Hepatocyte (in vitro differentiated cells): ENCODE results near the gene RCBTB2. TPM values are rescaled to one million over a fixed set of nuclear protein-coding genes. Genes with fewer than 3 reads are reported as not detected.

Experiments used
- DNase-seq: peaks from one replicate; pipeline ENCODE4 v3.0.0-alpha.2; 2016; ENCODE audit warnings: low spot score
- H2AFZ ChIP-seq: fragments of 200-600 bp; sonication (generic); 2 replicates; pipeline ENCODE4 v1.6.0; 2016; ENCODE audit warnings: antibody characterized with exemption, mild to moderate bottlenecking
- H3K27ac ChIP-seq: fragments of 200-600 bp; sonication (generic); 2 replicates; pipeline ENCODE4 v1.5.1; 2016; ENCODE audit warnings: mild to moderate bottlenecking
- H3K27me3 ChIP-seq: fragments of 200-600 bp; sonication (generic); 2 replicates; pipeline ENCODE4 v1.6.1; 2016
- H3K36me3 ChIP-seq: fragments of 200-600 bp; sonication (generic); replicated peaks from 2 replicates; pipeline ENCODE4 v1.5.1; 2016; ENCODE audit warnings: low read depth; ENCODE audit not compliant: insufficient read depth
- H3K4me1 ChIP-seq: fragments of 200-600 bp; sonication (generic); 2 replicates; pipeline ENCODE4 v1.5.1; 2016; ENCODE audit warnings: mild to moderate bottlenecking, moderate library complexity; ENCODE audit not compliant: insufficient read depth
- H3K4me2 ChIP-seq: fragments of 200-600 bp; sonication (generic); 2 replicates; pipeline ENCODE4 v1.6.0; 2016
- H3K4me3 ChIP-seq: fragments of 200-600 bp; sonication (generic); 2 replicates; pipeline ENCODE4 v1.5.1; 2016; ENCODE audit warnings: mild to moderate bottlenecking
- H3K79me2 ChIP-seq: fragments of 200-600 bp; sonication (generic); 2 replicates; pipeline ENCODE4 v1.6.0; 2017; ENCODE audit warnings: mild to moderate bottlenecking
- H3K9me2 ChIP-seq: fragments of 200-600 bp; sonication (generic); replicated peaks from 2 replicates; pipeline ENCODE4 v1.6.0; 2017; ENCODE audit warnings: mild to moderate bottlenecking; ENCODE audit not compliant: insufficient read depth
- H3K9me3 ChIP-seq: fragments of 200-600 bp; sonication (generic); 2 replicates; pipeline ENCODE4 v1.5.1; 2016; ENCODE audit warnings: low read depth, mild to moderate bottlenecking
- H4K20me1 ChIP-seq: fragments of 200-600 bp; sonication (generic); 2 replicates; pipeline ENCODE4 v1.6.0; 2016; ENCODE audit warnings: mild to moderate bottlenecking; ENCODE audit not compliant: insufficient read depth, poor library complexity, severe bottlenecking
- EZH2 ChIP-seq: fragments of 200-600 bp; sonication (generic); IDR thresholded peaks from 2 replicates; pipeline ENCODE4 v1.6.1; 2016; ENCODE audit warnings: antibody characterized with exemption, mild to moderate bottlenecking, borderline replicate concordance
- EZH2phosphoT487 ChIP-seq: fragments of 200-600 bp; sonication (generic); IDR thresholded peaks from one replicate; pipeline ENCODE4 v1.6.1; 2018; ENCODE audit warnings: antibody characterized with exemption, mild to moderate bottlenecking, low read depth, moderate library complexity; ENCODE audit not compliant: unreplicated experiment, severe bottlenecking
- WGBS: methylation state at CpG from one replicate; pipeline ENCODE4 v1.1.6; 2016; ENCODE audit warnings: low lambda C conversion rate; ENCODE audit errors: missing lambda C conversion rate; 5-methylcytosine and 5-hydroxymethylcytosine counted together
- polyA plus RNA-seq: library from polyadenylated mRNA; unstranded; fragments of >200 nt; fragmentation: Nextera tagmentation; extraction: Ambion mirVana; gene quantifications from 2 replicates; pipeline ENCODE4 v1.2.1, GENCODE V29; 2016
- total RNA-seq: library from RNA; depleted of rRNA; stranded (reverse); fragments of >200 nt; gene quantifications from 2 replicates; pipeline ENCODE4 v1.2.3, GENCODE V29; 2014
- TF ChIP-seq, protein P1 (sequence below): fragments of 200-600 bp; sonication (generic); IDR thresholded peaks from 2 replicates; pipeline ENCODE4 v1.5.1; 2016; ENCODE audit warnings: antibody characterized with exemption, mild to moderate bottlenecking; ENCODE audit not compliant: poor library complexity

The RCBTB2 gene
- total and polyA plus RNA-seq, 2 experiments from 2014 or later = 8.8 to 12.2 TPM

DNA sequence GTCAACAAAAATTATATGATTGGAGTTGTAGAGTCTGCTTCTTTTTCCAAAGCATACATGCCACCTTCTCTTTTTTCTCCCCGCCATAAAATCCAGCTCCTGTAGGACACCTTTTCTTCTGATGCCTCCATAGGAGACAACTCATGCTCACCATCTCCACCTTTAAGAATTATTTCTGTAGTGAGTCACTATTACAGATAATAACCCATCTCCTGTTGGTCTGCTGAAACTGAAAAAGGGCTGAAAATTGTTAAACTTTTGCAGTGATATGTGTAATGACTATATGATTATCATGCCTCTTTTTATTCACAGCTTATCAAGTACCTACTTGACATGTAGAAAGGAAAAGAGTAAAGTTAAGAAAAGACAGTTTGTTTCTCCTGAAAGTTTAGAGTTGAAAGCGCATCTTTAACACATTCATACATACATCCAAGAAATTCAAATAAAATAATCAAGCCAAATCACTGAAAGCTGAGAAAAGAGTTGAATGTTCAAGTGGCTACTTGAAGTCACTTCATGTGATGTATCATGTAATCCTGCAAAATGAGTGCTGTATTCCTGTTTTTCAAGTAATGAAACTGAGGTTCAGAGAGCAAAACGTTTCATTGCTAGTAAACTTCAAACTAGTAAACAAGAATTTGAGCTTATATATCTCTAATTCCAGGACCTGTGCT, 84.5 kb downstream of the RCBTB2 start:
- no peak overlapping the region for H3K27ac ChIP-seq
- H3K79me2 ChIP-seq = peaks cover 17% of the 10 kb centered on the region
- TF ChIP-seq EZH2phosphoT487 (no peak), EZH2 (no peak)
- TF ChIP-seq, protein P1, sequence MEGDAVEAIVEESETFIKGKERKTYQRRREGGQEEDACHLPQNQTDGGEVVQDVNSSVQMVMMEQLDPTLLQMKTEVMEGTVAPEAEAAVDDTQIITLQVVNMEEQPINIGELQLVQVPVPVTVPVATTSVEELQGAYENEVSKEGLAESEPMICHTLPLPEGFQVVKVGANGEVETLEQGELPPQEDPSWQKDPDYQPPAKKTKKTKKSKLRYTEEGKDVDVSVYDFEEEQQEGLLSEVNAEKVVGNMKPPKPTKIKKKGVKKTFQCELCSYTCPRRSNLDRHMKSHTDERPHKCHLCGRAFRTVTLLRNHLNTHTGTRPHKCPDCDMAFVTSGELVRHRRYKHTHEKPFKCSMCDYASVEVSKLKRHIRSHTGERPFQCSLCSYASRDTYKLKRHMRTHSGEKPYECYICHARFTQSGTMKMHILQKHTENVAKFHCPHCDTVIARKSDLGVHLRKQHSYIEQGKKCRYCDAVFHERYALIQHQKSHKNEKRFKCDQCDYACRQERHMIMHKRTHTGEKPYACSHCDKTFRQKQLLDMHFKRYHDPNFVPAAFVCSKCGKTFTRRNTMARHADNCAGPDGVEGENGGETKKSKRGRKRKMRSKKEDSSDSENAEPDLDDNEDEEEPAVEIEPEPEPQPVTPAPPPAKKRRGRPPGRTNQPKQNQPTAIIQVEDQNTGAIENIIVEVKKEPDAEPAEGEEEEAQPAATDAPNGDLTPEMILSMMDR = no peak
- no peaks in the 10 kb centered on the region for H3K27me3 ChIP-seq
- WGBS = 79% methylated on average over 3 of the region's 3 CpGs
- H2AFZ ChIP-seq = no peak overlapping the region
- H3K36me3 ChIP-seq = no peaks in the 10 kb centered on the region
- peaks cover 10% of the 10 kb centered on the region for H3K9me3 ChIP-seq
- no peak overlapping the region for H3K4me3 ChIP-seq
- no peak overlapping the region for H3K4me2 ChIP-seq
- H4K20me1 ChIP-seq = no peaks in the 10 kb centered on the region
- H3K9me2 ChIP-seq = no peaks in the 10 kb centered on the region
- no peak for DNase-seq
- no peaks in the 10 kb centered on the region for H3K4me1 ChIP-seq

DNA sequence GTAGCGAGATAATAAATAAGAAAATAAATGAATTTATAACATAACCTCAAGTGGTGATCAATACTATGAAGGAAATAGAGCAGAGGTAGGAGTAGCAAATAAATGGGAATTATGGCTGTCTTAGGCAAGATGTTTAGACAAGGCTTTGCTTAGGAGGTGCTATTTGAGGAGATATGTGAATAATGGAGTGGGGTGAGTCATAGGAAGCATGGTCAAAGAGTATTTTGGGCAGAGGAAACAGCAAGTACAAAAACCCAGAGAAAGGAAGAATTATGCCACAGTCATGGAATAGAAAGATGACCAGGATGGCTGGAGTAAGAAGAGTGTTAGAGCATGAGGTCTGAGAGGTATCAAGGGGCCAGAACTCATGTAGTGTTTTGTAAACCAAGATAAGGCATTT, 86.4 kb downstream of the RCBTB2 start:
- Histone ChIP-seq H2AFZ (no peak overlapping the region), H3K4me1 (no peaks in the 10 kb centered on the region), H3K9me3 (peaks cover 10% of the 10 kb centered on the region), H3K9me2 (no peaks in the 10 kb centered on the region), H3K27me3 (no peaks in the 10 kb centered on the region), H4K20me1 (no peaks in the 10 kb centered on the region), H3K4me2 (no peak overlapping the region), H3K36me3 (no peaks in the 10 kb centered on the region), H3K27ac (no peak overlapping the region), H3K79me2 (peaks cover 12% of the 10 kb centered on the region), H3K4me3 (no peak overlapping the region)
- TF ChIP-seq EZH2phosphoT487 = no peak
- TF ChIP-seq, protein P1 = no peak
- WGBS = 100% methylated on average over 1 of the region's 1 CpG
- DNase-seq = no peak

DNA sequence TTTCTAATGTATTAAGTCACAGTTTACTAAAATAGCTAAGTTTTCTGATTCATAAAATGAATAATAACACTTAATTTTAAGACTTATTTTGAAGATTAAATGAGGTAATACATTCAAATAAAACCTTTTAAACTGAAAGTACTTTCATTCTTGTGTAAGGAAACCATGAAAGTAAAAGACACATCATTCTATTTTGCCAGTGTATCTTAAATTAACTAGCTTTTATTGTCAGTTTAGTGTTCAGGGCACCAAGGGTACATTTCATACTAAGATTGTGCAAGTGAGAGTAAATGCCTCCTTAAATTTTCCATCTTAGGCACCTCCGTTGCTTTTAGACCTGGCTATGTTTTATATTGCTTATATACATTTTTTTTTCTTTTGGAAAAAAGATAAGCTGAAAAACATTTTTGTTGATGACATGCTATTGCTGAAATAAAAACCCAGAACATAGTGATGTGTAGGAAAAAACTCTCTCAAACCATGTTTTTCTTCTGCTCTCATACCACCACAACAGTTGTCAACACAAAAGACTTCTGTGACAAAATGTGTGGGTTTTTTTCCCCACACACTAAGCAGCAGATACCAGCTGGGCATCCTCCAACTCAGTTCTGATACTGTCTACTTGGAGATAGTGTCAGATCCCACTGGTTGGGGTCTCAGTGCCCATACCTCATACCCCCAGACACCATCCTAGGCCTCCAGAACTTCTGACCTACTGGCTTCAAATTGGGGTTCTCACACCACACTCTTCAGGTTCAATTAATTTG, 89.3 kb downstream of the RCBTB2 start:
- WGBS = 78% methylated on average over 1 of the region's 1 CpG
- Histone ChIP-seq H3K9me3 (no peaks in the 10 kb centered on the region), H2AFZ (no peak overlapping the region), H4K20me1 (no peaks in the 10 kb centered on the region), H3K9me2 (no peaks in the 10 kb centered on the region), H3K79me2 (no peaks in the 10 kb centered on the region), H3K4me1 (no peaks in the 10 kb centered on the region), H3K4me3 (no peak overlapping the region), H3K36me3 (no peaks in the 10 kb centered on the region), H3K27me3 (no peaks in the 10 kb centered on the region), H3K4me2 (no peak overlapping the region), H3K27ac (no peak overlapping the region)
- TF ChIP-seq, protein P1 = no peak
- no peak for TF ChIP-seq EZH2
- TF ChIP-seq EZH2phosphoT487 = no peak
- no peak for DNase-seq

Other genes starting within 250 kb of the RCBTB2 start
- 41.0 and 45.1 TPM in 2 replicates for gene RB1, start 229.3 kb downstream of the RCBTB2 start, total RNA-seq
- 17.5 and 18.2 TPM in 2 replicates for gene RB1, start 229.3 kb downstream of the RCBTB2 start, polyA plus RNA-seq
- 22.8 and 25.4 TPM in 2 replicates for gene LPAR6, start 120.0 kb downstream of the RCBTB2 start, total RNA-seq
- gene LPAR6, start 120.0 kb downstream of the RCBTB2 start, polyA plus RNA-seq = 7.2 and 8.2 TPM in 2 replicates
- gene CYSLTR2, start 120.8 kb upstream of the RCBTB2 start, total RNA-seq = 22.2 and 24.4 TPM in 2 replicates
- gene CYSLTR2, start 120.8 kb upstream of the RCBTB2 start, polyA plus RNA-seq = 5.1 and 5.3 TPM in 2 replicates